ENCODE measurements around the gene OR52N1. TPM values are rescaled to one million over a fixed set of nuclear protein-coding genes. Genes with fewer than 3 reads are reported as not detected.

Gene OR52N1
- total RNA-seq, 1 experiment from 2014 or later: not detected

DNA sequence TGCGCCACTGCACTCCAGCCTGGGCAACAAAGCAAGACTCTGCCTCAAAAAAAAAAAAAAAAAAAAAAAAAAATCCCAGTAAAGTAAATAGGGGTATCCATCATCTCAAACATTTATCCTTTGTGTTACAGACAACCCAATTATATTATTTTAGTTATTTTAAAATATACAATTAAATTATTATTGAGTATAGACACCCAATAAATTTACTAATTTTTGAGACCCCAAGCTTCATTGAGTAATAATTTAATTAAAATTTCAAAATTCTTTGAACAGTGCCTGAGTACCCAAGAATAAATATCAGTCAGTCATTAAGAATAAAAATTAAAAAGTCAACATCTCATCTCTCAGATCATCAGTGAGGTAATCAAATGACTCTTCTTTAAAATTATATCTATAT is 37.1 kb downstream of the OR52N1 start, which contains the start of gene OR52N4:
Gene OR52N4, plus strand, starts transcription at position 301 of the 400 bp plus-strand sequence. CDS start 498 bp downstream, outside the sequence.
- CTCF ChIA-PET: no interaction called here
- Histone ChIP-seq H3K9me3 (ENCODE audit: control insufficient read depth in 1 of 2, insufficient read depth in 1 of 2, low read depth in 1 of 2, low read length in 2 of 2) (no peaks in the 10 kb centered on the region), H3K36me3 (ENCODE audit: control insufficient read depth in 1 of 2, insufficient read depth in 2 of 2, low read length in 2 of 2) (no peaks in the 10 kb centered on the region), H3K79me2 (ENCODE audit: insufficient read depth, low read length) (no peaks in the 10 kb centered on the region), H3K27me3 (ENCODE audit: insufficient read depth, low read length) (peaks cover 80% of the 10 kb centered on the region), H3K27ac (ENCODE audit: low read depth, low read length) (no peak within 1 kb of the TSS), H2AFZ (ENCODE audit: low read depth, low read length, poor library complexity, severe bottlenecking) (no peak within 1 kb of the TSS), H3K4me2 (ENCODE audit: low read length) (no peak within 1 kb of the TSS), H3K9ac (ENCODE audit: low read length) (no peak within 1 kb of the TSS), H3K4me1 (ENCODE audit: control insufficient read depth in 1 of 2, insufficient read depth in 2 of 2, low read length in 2 of 2) (no peaks in the 10 kb centered on the region), H3K9me2 (ENCODE audit: insufficient read depth) (no peaks in the 10 kb centered on the region), H3K4me3 (replicated peaks in 1 of 2; ENCODE audit: low read depth in 1 of 2, low read length in 2 of 2) (no peak within 1 kb of the TSS), H4K20me1 (ENCODE audit: insufficient read depth) (no peaks in the 10 kb centered on the region; the same call in 1 of the 2 replicates)
- TF ChIP-seq SRF (IDR thresholded peaks at IDR 0.05; ENCODE audit: low read depth) (no peak), ZNF274 (IDR thresholded peaks at IDR 0.05; ENCODE audit: low read depth, low read length) (no peak), ELF1 (IDR thresholded peaks at IDR 0.05; ENCODE audit: borderline replicate concordance, low read depth) (no peak), EZH2phosphoT487 (IDR thresholded peaks at IDR 0.05; ENCODE audit: borderline replicate concordance) (no peak), RAD21 (IDR thresholded peaks at IDR 0.05; ENCODE audit: low read depth) (no peak), ZFX (IDR thresholded peaks at IDR 0.05) (no peak), EZH2 (IDR thresholded peaks at IDR 0.05) (no peak), FOSL1 (IDR thresholded peaks at IDR 0.05; ENCODE audit: low read depth) (no peak), SP1 (IDR thresholded peaks at IDR 0.05; ENCODE audit: low read depth) (no peak), SIN3A (IDR thresholded peaks at IDR 0.05; ENCODE audit: low read depth) (no peak), CBX3 (IDR thresholded peaks at IDR 0.05; ENCODE audit: low read depth) (no peak), EGR1 (IDR thresholded peaks at IDR 0.05; ENCODE audit: low read depth) (no peak), CEBPB (IDR thresholded peaks at IDR 0.05; ENCODE audit: low read depth) (no peak)
- TF ChIP-seq, protein P1, sequence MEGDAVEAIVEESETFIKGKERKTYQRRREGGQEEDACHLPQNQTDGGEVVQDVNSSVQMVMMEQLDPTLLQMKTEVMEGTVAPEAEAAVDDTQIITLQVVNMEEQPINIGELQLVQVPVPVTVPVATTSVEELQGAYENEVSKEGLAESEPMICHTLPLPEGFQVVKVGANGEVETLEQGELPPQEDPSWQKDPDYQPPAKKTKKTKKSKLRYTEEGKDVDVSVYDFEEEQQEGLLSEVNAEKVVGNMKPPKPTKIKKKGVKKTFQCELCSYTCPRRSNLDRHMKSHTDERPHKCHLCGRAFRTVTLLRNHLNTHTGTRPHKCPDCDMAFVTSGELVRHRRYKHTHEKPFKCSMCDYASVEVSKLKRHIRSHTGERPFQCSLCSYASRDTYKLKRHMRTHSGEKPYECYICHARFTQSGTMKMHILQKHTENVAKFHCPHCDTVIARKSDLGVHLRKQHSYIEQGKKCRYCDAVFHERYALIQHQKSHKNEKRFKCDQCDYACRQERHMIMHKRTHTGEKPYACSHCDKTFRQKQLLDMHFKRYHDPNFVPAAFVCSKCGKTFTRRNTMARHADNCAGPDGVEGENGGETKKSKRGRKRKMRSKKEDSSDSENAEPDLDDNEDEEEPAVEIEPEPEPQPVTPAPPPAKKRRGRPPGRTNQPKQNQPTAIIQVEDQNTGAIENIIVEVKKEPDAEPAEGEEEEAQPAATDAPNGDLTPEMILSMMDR (IDR thresholded peaks at IDR 0.05 in 2 of 3, conservative IDR thresholded peaks at IDR 0.05 in 1 of 3; ENCODE audit: borderline replicate concordance in 1 of 3, insufficient read depth in 1 of 3, low read depth in 2 of 3, low read length in 2 of 3): no peak
- TF ChIP-seq, protein P2, sequence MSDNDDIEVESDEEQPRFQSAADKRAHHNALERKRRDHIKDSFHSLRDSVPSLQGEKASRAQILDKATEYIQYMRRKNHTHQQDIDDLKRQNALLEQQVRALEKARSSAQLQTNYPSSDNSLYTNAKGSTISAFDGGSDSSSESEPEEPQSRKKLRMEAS (IDR thresholded peaks at IDR 0.05): no peak
- intact Hi-C loops (cut with micrococcal nuclease): no loop called here
- POLR2A ChIA-PET: no interaction called here
- no peak for DNase-seq (ENCODE audit: low read depth, low spot score)
- BruUV-seq (replicated peaks): no TSS peak
- ATAC-seq: no peak
- RAD21 ChIA-PET (ENCODE audit: low non-redundant PET in 1 of 2, low total read pairs in 2 of 2, uncharacterized antibody in 2 of 2, unreplicated experiment in 2 of 2): no interaction called here
